ENCODE results near the gene CADM1.

Gene CADM1

GRCh38 chr11:115215694-115216617, 288.3 kb downstream of the CADM1 start:
- no peak overlapping the region for H3K27ac ChIP-seq (ENCODE audit: low read depth, low read length)
- H3K9ac ChIP-seq (ENCODE audit: low read length) = no peak overlapping the region
- H3K4me1 ChIP-seq (ENCODE audit: control insufficient read depth, insufficient read depth, low read length) = no peaks in the 10 kb centered on the region
- H3K36me3 ChIP-seq (ENCODE audit: control insufficient read depth, insufficient read depth, low read length) = no peaks in the 10 kb centered on the region
- H3K4me3 ChIP-seq (ENCODE audit: low read length) = no peak overlapping the region
- H3K27me3 ChIP-seq (ENCODE audit: control insufficient read depth, insufficient read depth, low read length) = no peaks in the 10 kb centered on the region

DNA sequence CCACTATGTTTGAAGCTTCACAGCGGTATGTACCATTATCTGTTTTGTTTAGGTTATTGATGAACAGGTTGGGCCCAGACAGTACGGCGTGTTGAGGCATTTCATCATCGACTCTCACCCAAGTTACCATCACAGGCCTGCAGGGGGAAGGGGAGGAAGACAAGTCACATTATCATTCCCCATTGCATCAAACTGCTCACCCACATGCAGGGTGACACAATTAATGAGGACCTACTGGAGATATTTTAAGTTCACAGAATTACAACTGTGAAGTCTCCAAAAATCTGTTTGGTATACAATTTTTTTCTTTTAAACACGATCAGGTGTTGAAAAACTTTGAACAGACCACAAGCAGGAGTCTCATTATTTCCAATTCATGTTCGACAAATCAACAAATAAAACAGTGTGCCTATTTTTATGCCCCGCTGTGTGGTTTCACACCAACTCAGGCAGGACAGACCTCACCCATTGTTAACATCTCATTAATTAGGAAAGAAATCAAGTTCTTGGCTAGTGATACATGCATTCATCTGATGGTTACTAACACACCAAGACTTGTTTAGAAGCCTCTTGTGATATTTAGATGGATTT, 289.5 kb downstream of the CADM1 start:
- no peak overlapping the region for H3K9ac ChIP-seq (ENCODE audit: low read length)
- H3K27me3 ChIP-seq (ENCODE audit: control insufficient read depth, insufficient read depth, low read length) = no peaks in the 10 kb centered on the region
- no peaks in the 10 kb centered on the region for H3K36me3 ChIP-seq (ENCODE audit: control insufficient read depth, insufficient read depth, low read length)
- no peaks in the 10 kb centered on the region for H3K4me1 ChIP-seq (ENCODE audit: control insufficient read depth, insufficient read depth, low read length)
- H3K4me3 ChIP-seq (ENCODE audit: low read length) = no peak overlapping the region
- no peak overlapping the region for H3K27ac ChIP-seq (ENCODE audit: low read depth, low read length)

DNA sequence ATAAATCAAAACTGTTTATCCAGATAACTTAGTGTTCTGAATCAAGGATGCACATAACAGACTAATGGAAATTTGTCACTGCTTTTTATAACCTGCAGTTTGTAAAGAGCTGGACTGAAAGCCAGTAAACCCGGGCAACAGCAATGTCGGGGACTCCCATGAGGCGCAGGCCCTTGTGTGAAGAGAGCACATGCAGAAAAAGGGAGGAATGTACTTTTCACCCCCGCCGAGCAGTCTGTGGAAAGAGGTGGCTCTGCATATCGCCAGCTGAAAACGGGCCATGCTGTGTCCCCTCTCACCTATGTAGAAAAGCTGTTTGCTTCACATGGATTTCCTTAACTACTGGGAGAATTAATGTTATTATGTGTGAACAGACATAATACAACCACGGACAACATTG, 291.2 kb downstream of the CADM1 start:
- Histone ChIP-seq H3K9ac (ENCODE audit: low read length) (no peak overlapping the region), H3K27ac (ENCODE audit: low read depth, low read length) (no peak overlapping the region), H3K4me3 (ENCODE audit: low read length) (no peak overlapping the region), H3K27me3 (ENCODE audit: control insufficient read depth, insufficient read depth, low read length) (no peaks in the 10 kb centered on the region), H3K36me3 (ENCODE audit: control insufficient read depth, insufficient read depth, low read length) (no peaks in the 10 kb centered on the region), H3K4me1 (ENCODE audit: control insufficient read depth, insufficient read depth, low read length) (no peaks in the 10 kb centered on the region)

DNA sequence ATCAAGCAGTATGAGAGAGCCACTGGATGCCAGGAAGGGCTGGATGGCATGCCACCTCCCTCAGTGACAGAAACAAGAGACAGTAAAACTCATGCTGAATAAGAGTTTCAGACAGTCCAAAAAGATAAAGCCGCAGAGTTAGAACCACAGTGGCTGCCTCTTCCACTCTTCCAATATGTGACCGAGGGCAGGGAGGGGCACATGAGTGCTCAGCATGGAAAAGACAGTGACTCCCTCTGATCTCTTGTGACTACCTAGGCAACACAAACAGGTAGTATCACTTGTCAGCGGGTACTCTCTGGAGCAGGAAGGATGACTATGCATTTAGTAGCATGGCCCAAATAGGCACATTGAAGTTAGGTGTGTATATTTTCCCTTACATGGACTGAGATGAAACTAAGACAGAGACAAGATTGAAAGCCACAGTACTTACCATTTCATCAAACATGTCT, 295.4 kb downstream of the CADM1 start:
- no peak overlapping the region for H3K4me3 ChIP-seq (ENCODE audit: low read length)
- no peaks in the 10 kb centered on the region for H3K4me1 ChIP-seq (ENCODE audit: control insufficient read depth, insufficient read depth, low read length)
- H3K9ac ChIP-seq (ENCODE audit: low read length) = no peak overlapping the region
- H3K27ac ChIP-seq (ENCODE audit: low read depth, low read length) = no peak overlapping the region
- H3K36me3 ChIP-seq (ENCODE audit: control insufficient read depth, insufficient read depth, low read length) = no peaks in the 10 kb centered on the region
- no peaks in the 10 kb centered on the region for H3K27me3 ChIP-seq (ENCODE audit: control insufficient read depth, insufficient read depth, low read length)

- Histone ChIP-seq H3K27ac (ENCODE audit: low read depth, low read length) (no peak overlapping the region), H3K4me1 (ENCODE audit: control insufficient read depth, insufficient read depth, low read length) (no peaks in the 10 kb centered on the region), H3K27me3 (ENCODE audit: control insufficient read depth, insufficient read depth, low read length) (no peaks in the 10 kb centered on the region), H3K4me3 (ENCODE audit: low read length) (no peak overlapping the region), H3K9ac (ENCODE audit: low read length) (no peak overlapping the region), H3K36me3 (ENCODE audit: control insufficient read depth, insufficient read depth, low read length) (no peaks in the 10 kb centered on the region)
Measured at GRCh38 chr11:115207916-115208315, 296.3 kb downstream of the CADM1 start.

GRCh38 chr11:115207166-115207591, 297.0 kb downstream of the CADM1 start:
- no peak overlapping the region for H3K27ac ChIP-seq (ENCODE audit: low read depth, low read length)

GRCh38 chr11:115206365-115207022, 297.7 kb downstream of the CADM1 start:
- H3K27me3 ChIP-seq (ENCODE audit: control insufficient read depth, insufficient read depth, low read length) = no peaks in the 10 kb centered on the region
- no peak overlapping the region for H3K4me3 ChIP-seq (ENCODE audit: low read length)
- H3K27ac ChIP-seq (ENCODE audit: low read depth, low read length) = no peak overlapping the region
- no peak overlapping the region for H3K9ac ChIP-seq (ENCODE audit: low read length)
- H3K36me3 ChIP-seq (ENCODE audit: control insufficient read depth, insufficient read depth, low read length) = no peaks in the 10 kb centered on the region
- no peaks in the 10 kb centered on the region for H3K4me1 ChIP-seq (ENCODE audit: control insufficient read depth, insufficient read depth, low read length)

More at GRCh38 chr11:115207166-115207591, 297.0 kb downstream of the CADM1 start:
- H3K9ac ChIP-seq (ENCODE audit: low read length) = no peak overlapping the region
- H3K36me3 ChIP-seq (ENCODE audit: control insufficient read depth, insufficient read depth, low read length) = no peaks in the 10 kb centered on the region
- H3K4me1 ChIP-seq (ENCODE audit: control insufficient read depth, insufficient read depth, low read length) = no peaks in the 10 kb centered on the region
- no peaks in the 10 kb centered on the region for H3K27me3 ChIP-seq (ENCODE audit: control insufficient read depth, insufficient read depth, low read length)
- no peak overlapping the region for H3K4me3 ChIP-seq (ENCODE audit: low read length)

- Histone ChIP-seq H3K27me3 (ENCODE audit: control insufficient read depth, insufficient read depth, low read length) (no peaks in the 10 kb centered on the region), H3K9ac (ENCODE audit: low read length) (no peak overlapping the region), H3K36me3 (ENCODE audit: control insufficient read depth, insufficient read depth, low read length) (no peaks in the 10 kb centered on the region), H3K4me1 (ENCODE audit: control insufficient read depth, insufficient read depth, low read length) (no peaks in the 10 kb centered on the region), H3K4me3 (ENCODE audit: low read length) (no peak overlapping the region), H3K27ac (ENCODE audit: low read depth, low read length) (no peak overlapping the region)
Measured at GRCh38 chr11:115202900-115203552, 301.2 kb downstream of the CADM1 start.

DNA sequence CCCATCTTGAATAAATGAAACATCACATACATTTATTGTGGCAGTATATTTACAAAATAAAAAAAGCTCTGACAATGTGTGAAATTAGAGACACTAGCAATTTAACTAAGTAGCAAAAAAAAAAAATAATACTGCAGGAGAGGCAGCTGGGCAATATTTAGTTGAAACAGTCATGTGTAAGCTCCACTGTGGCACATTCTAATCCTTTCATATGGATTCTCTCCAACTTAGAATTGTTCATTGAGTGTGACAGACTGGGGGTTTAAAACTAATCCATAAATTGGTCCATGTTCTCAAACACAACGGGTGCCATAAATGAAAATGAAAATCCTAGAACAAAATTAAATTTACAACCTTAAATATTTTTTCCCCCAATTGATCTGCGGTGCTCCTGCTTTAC, 302.1 kb downstream of the CADM1 start:
- H3K9ac ChIP-seq (ENCODE audit: low read length) = no peak overlapping the region

GRCh38 chr11:115201111-115201792, 303.0 kb downstream of the CADM1 start:
- no peak overlapping the region for H3K27ac ChIP-seq (ENCODE audit: low read depth, low read length)
- no peaks in the 10 kb centered on the region for H3K27me3 ChIP-seq (ENCODE audit: control insufficient read depth, insufficient read depth, low read length)
- no peaks in the 10 kb centered on the region for H3K4me1 ChIP-seq (ENCODE audit: control insufficient read depth, insufficient read depth, low read length)
- H3K36me3 ChIP-seq (ENCODE audit: control insufficient read depth, insufficient read depth, low read length) = no peaks in the 10 kb centered on the region
- H3K4me3 ChIP-seq (ENCODE audit: low read length) = no peak overlapping the region
- H3K9ac ChIP-seq (ENCODE audit: low read length) = no peak overlapping the region

More for the DNA sequence above, 302.1 kb downstream of the CADM1 start:
- Histone ChIP-seq H3K27ac (ENCODE audit: low read depth, low read length) (no peak overlapping the region), H3K4me1 (ENCODE audit: control insufficient read depth, insufficient read depth, low read length) (no peaks in the 10 kb centered on the region), H3K36me3 (ENCODE audit: control insufficient read depth, insufficient read depth, low read length) (no peaks in the 10 kb centered on the region), H3K4me3 (ENCODE audit: low read length) (no peak overlapping the region), H3K27me3 (ENCODE audit: control insufficient read depth, insufficient read depth, low read length) (no peaks in the 10 kb centered on the region)

DNA sequence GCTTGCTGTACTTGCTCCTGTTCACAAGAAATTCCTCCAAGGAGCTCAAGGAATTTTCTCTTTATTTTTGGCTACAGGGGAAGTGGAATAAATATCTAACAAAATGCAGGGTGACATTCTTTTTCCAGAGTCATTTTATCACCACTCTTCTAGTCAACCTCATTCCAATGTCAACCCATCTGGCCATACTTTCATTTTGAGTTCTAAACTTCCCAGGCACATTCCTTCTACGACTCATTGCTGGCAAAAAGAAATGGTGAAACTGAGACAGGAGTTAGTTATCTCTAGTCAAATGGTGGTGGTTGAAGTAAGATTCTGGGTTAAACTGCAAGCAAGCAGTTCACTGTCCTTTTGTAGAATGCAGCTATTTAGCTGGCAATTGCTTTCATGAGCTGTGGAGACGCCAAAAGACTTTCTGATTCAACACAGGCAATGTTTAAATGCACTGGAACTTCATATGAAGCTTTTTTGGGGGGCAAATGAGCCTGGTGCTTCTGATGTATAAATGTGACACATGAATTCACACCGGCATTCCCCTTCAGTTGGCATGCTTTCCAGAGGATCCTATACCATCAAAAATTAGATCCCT, 304.6 kb downstream of the CADM1 start:
- H3K9ac ChIP-seq (ENCODE audit: low read length) = no peak overlapping the region
- H3K27ac ChIP-seq (ENCODE audit: low read depth, low read length) = no peak overlapping the region
- H3K36me3 ChIP-seq (ENCODE audit: control insufficient read depth, insufficient read depth, low read length) = no peaks in the 10 kb centered on the region
- no peak overlapping the region for H3K4me3 ChIP-seq (ENCODE audit: low read length)
- H3K4me1 ChIP-seq (ENCODE audit: control insufficient read depth, insufficient read depth, low read length) = no peaks in the 10 kb centered on the region
- H3K27me3 ChIP-seq (ENCODE audit: control insufficient read depth, insufficient read depth, low read length) = no peaks in the 10 kb centered on the region

All from rectal smooth muscle tissue (tissue), 1 donor.